ENCODE measurements around the gene PEF1.

DNA sequence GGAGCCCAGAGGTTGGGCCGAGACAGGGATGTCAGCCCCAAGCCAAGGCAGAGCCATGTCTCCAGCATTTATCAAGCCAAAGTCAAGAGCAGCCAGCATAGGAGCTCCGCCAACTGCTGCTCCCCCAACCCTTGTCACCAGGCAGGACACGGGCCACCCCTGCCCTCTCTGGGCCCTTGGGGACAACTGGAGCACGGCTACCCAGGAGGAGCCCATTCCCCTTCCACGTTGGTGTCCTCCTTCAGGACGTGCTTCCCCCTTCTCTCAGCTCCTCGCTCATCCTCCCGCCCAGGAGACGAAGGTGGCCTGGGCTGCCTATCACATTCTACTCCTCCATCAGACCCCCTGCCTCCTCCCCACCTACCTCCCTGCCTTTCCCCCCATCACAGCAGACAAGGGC lies 19.9 kb upstream of the PEF1 start:
- TF ChIP-seq, protein P1, sequence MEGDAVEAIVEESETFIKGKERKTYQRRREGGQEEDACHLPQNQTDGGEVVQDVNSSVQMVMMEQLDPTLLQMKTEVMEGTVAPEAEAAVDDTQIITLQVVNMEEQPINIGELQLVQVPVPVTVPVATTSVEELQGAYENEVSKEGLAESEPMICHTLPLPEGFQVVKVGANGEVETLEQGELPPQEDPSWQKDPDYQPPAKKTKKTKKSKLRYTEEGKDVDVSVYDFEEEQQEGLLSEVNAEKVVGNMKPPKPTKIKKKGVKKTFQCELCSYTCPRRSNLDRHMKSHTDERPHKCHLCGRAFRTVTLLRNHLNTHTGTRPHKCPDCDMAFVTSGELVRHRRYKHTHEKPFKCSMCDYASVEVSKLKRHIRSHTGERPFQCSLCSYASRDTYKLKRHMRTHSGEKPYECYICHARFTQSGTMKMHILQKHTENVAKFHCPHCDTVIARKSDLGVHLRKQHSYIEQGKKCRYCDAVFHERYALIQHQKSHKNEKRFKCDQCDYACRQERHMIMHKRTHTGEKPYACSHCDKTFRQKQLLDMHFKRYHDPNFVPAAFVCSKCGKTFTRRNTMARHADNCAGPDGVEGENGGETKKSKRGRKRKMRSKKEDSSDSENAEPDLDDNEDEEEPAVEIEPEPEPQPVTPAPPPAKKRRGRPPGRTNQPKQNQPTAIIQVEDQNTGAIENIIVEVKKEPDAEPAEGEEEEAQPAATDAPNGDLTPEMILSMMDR (IDR thresholded peaks at IDR 0.05): no peak
- no peak for TF ChIP-seq POLR2AphosphoS5 (IDR thresholded peaks at IDR 0.05)
- no peak for TF ChIP-seq POLR2A (IDR thresholded peaks at IDR 0.05)
- TF ChIP-seq EP300 (IDR thresholded peaks at IDR 0.05): no peak

Data from suprapubic skin (tissue), 4 donors.